CD14-positive monocyte (primary cell): Measurements from ENCODE around the gene KLHL12. TPM values are rescaled to one million over a fixed set of nuclear protein-coding genes. Genes with fewer than 3 reads are reported as not detected.

Experiments used
- DNase-seq, 3 donors: peaks; one replicate each; pipeline ENCODE4 v3.0.0-alpha.2; 2011 to 2022
- H2AFZ ChIP-seq: 2 replicates; pipeline ENCODE4 v1.6.0; 2012; ENCODE audit warnings: mild to moderate bottlenecking, low read depth, low read length, inconsistent platforms; ENCODE audit not compliant: insufficient read depth, poor library complexity, severe bottlenecking
- H3K27ac ChIP-seq, 2 donors: 1 replicate in 1 of 2; 2 replicates in 1 of 2; pipeline ENCODE4 v1.5.1; 2012 to 2013; ENCODE audit warnings: low read length in 2 of 2, control low read depth in 1 of 2, inconsistent platforms in 1 of 2, low read depth in 1 of 2, mild to moderate bottlenecking in 1 of 2
- H3K27me3 ChIP-seq, 2 donors: one replicate each; pipeline versions ENCODE4 v1.6.0 to v1.6.1; 2011 to 2013; ENCODE audit warnings: low read length in 2 of 2; ENCODE audit not compliant: control insufficient read depth in 2 of 2, insufficient read depth in 2 of 2
- H3K36me3 ChIP-seq, 2 donors: replicated peaks in 1 of 2; 1 replicate in 1 of 2; 2 replicates in 1 of 2; pipeline versions ENCODE4 v1.5.1 to v1.6.1; 2012 to 2013; ENCODE audit warnings: low read length in 2 of 2, control low read depth in 1 of 2, inconsistent platforms in 1 of 2, mild to moderate bottlenecking in 1 of 2; ENCODE audit not compliant: insufficient read depth in 2 of 2, control insufficient read depth in 1 of 2
- H3K4me1 ChIP-seq, 2 donors: 1 replicate in 1 of 2; 2 replicates in 1 of 2; pipeline versions ENCODE4 v1.5.1 to v1.6.1; 2012 to 2013; ENCODE audit warnings: low read length in 2 of 2, control low read depth in 1 of 2, inconsistent platforms in 1 of 2, mild to moderate bottlenecking in 1 of 2, moderate library complexity in 1 of 2; ENCODE audit not compliant: insufficient read depth in 2 of 2, control insufficient read depth in 1 of 2
- H3K4me2 ChIP-seq: replicated peaks from 2 replicates; pipeline ENCODE3; 2012; ENCODE audit warnings: low read length, moderate library complexity, mild to moderate bottlenecking; ENCODE audit not compliant: poor library complexity, severe bottlenecking; ENCODE audit errors: extremely low read depth
- H3K4me3 ChIP-seq, 3 experiments: fragments of 200-600 bp in 1 of 3; sonication (generic) in 1 of 3; replicated peaks in 1 of 3; 1 replicate in 2 of 3; 2 replicates in 1 of 3; pipeline ENCODE4 v1.5.1; 2011 to 2013; ENCODE audit warnings: low read length in 3 of 3, mild to moderate bottlenecking in 3 of 3, control low read depth in 2 of 3, low read depth in 2 of 3, inconsistent platforms in 1 of 3, moderate library complexity in 1 of 3
- H3K79me2 ChIP-seq: 2 replicates; pipeline ENCODE4 v1.6.0; 2012; ENCODE audit warnings: mild to moderate bottlenecking, control low read depth, inconsistent platforms, low read length, moderate library complexity; ENCODE audit not compliant: insufficient read depth
- H3K9ac ChIP-seq: 2 replicates; pipeline ENCODE4 v1.6.0; 2017; ENCODE audit warnings: low read length, mild to moderate bottlenecking; ENCODE audit not compliant: insufficient read depth, poor library complexity, severe bottlenecking
- H3K9me3 ChIP-seq, 2 donors: replicated peaks in 1 of 2; 1 replicate in 1 of 2; 2 replicates in 1 of 2; pipeline versions ENCODE4 v1.5.1 to v1.6.1; 2012 to 2013; ENCODE audit warnings: low read length in 2 of 2, control low read depth in 1 of 2; ENCODE audit not compliant: control insufficient read depth in 1 of 2, insufficient read depth in 1 of 2
- H4K20me1 ChIP-seq: 2 replicates; pipeline ENCODE4 v1.6.0; 2012; ENCODE audit warnings: mild to moderate bottlenecking, low read length, control low read depth, moderate library complexity; ENCODE audit not compliant: insufficient read depth
- H3K27ac Mint-ChIP-seq, 7 donors: one replicate each; pipeline ENCODE4 v1.8.0; 2020; ENCODE audit warnings: mild to moderate bottlenecking in 7 of 7, mixed read lengths in 7 of 7, moderate library complexity in 6 of 7, inconsistent platforms in 2 of 7
- H3K27me3 Mint-ChIP-seq, 3 donors: one replicate each; pipeline ENCODE4 v1.8.0; 2021 to 2022; ENCODE audit warnings: low read depth in 3 of 3, mild to moderate bottlenecking in 3 of 3, mixed read lengths in 3 of 3, moderate library complexity in 3 of 3, inconsistent platforms in 1 of 3
- H3K36me3 Mint-ChIP-seq, 2 donors: one replicate each; pipeline ENCODE4 v1.8.0; 2020; ENCODE audit warnings: mixed read lengths in 2 of 2, inconsistent platforms in 1 of 2, mild to moderate bottlenecking in 1 of 2
- H3K4me1 Mint-ChIP-seq: one replicate; pipeline ENCODE4 v1.8.0; 2020; ENCODE audit warnings: mild to moderate bottlenecking, mixed read lengths
- H3K4me3 Mint-ChIP-seq, 2 donors: one replicate each; pipeline ENCODE4 v1.8.0; 2020; ENCODE audit warnings: mild to moderate bottlenecking in 2 of 2, mixed read lengths in 2 of 2, moderate library complexity in 1 of 2
- H3K9me3 Mint-ChIP-seq, 7 donors: one replicate each; pipeline ENCODE4 v1.8.0; 2020 to 2022; ENCODE audit warnings: mixed read lengths in 7 of 7, mild to moderate bottlenecking in 6 of 7, moderate library complexity in 6 of 7, inconsistent platforms in 2 of 7
- WGBS: methylation state at CpG from one replicate; pipeline ENCODE4 v1.1.5; 2013; ENCODE audit warnings: missing lambda C conversion rate; ENCODE audit not compliant: insufficient coverage; 5-methylcytosine and 5-hydroxymethylcytosine counted together
- intact Hi-C, 2 donors: fragments of 100-400 bp; cut with micrococcal nuclease; formaldehyde crosslinking; loops; one replicate each; pipeline versions ENCODE4 v1.15.0 to v1.15.1; 2023
- polyA plus RNA-seq, 3 donors: library from polyadenylated mRNA; depleted of rRNA in 1 of 3; unstranded in 2 of 3; stranded (reverse) in 1 of 3; fragments of 300-500 nt in 2 of 3; fragments of >200 nt in 1 of 3; fragmentation: Illumina TruSeq in 2 of 3; gene quantifications; 1 replicate in 2 of 3; 2 replicates in 1 of 3; pipeline ENCODE4 v1.2.3, GENCODE V29; 2012 to 2021
- TF ChIP-seq, protein P1 (sequence below): fragments of 200-600 bp; IDR thresholded peaks from one replicate; pipeline ENCODE4 v1.8.0; 2022; ENCODE audit warnings: antibody characterized with exemption, mild to moderate bottlenecking

Gene KLHL12
- polyA plus RNA-seq, 3 donors: 20.7 to 36.7 (median 21.9) TPM

GRCh38 chr1:202888221-202888530 lies 38.9 kb downstream of the KLHL12 start:
- Histone ChIP-seq H3K9me3 (no peaks in the 10 kb centered on the region), H4K20me1 (peaks cover 40% of the 10 kb centered on the region), H3K79me2 (peaks cover 53% of the 10 kb centered on the region), H3K4me1 (peaks cover 14 to 30% of the 10 kb centered on the region in 2 donors), H3K4me3 (peak overlapping the region; percentile 91 to 93 (median 93)), H3K27ac (peak overlapping the region; percentile 39 to 96), H3K36me3 (peaks cover 21 to 44% of the 10 kb centered on the region in 2 donors), H3K9ac (peak overlapping the region; percentile 92), H3K4me2 (peak overlapping the region; percentile 97), H3K27me3 (no peaks in the 10 kb centered on the region), H2AFZ (peak overlapping the region; percentile 89)
- Mint-ChIP-seq H3K27me3 (peaks cover 0 to 2% (median 0%) of the 10 kb centered on the region in 3 donors), H3K4me1 (peaks cover 22% of the 10 kb centered on the region), H3K9me3 (no peaks in the 10 kb centered on the region), H3K27ac (peak overlapping the region; percentile 88 to 96 (median 91)), H3K36me3 (peaks cover 25 to 32% of the 10 kb centered on the region in 2 donors), H3K4me3 (peak overlapping the region; percentile 87 to 91)
- WGBS: 1% methylated on average over 7 of the region's 10 CpGs
- TF ChIP-seq, protein P1, sequence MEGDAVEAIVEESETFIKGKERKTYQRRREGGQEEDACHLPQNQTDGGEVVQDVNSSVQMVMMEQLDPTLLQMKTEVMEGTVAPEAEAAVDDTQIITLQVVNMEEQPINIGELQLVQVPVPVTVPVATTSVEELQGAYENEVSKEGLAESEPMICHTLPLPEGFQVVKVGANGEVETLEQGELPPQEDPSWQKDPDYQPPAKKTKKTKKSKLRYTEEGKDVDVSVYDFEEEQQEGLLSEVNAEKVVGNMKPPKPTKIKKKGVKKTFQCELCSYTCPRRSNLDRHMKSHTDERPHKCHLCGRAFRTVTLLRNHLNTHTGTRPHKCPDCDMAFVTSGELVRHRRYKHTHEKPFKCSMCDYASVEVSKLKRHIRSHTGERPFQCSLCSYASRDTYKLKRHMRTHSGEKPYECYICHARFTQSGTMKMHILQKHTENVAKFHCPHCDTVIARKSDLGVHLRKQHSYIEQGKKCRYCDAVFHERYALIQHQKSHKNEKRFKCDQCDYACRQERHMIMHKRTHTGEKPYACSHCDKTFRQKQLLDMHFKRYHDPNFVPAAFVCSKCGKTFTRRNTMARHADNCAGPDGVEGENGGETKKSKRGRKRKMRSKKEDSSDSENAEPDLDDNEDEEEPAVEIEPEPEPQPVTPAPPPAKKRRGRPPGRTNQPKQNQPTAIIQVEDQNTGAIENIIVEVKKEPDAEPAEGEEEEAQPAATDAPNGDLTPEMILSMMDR: no peak
- intact Hi-C loops: loop anchor here in 1 of 2 donors (2.0 to 10.0 kb wide), 3 partner anchors 39 to 543 kb away; partner anchors contain the start of genes KDM5B, KLHL12, PPP1R12B and UBE2T
- DNase-seq: peak in 2 of 3 donors; percentile 15 to 50

DNA sequence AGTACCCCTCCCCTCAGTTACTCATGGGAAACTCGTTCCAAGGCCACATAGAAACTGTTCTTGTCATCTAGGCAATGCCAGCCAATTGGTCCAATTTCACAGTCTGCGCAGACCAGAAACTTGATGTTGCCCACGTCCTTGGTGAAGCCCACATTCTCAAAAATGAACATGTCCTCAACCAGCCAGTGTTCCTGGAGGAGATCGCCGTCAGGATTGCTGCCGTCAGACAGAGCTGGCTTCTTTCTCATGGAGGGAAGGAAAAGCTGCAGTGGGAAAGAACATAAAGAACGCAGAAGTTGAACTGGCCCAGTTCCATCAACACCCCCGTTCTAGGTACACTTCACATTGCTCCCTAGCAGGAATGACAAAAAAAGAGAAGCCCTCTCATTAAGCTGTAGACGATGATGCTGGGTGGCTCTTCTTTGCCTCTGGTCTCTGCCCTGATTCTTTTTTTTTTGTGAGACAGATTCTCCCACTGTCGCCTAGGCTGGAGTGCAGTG lies 46.0 kb downstream of the KLHL12 start:
- intact Hi-C loops: loop anchor here in 1 of 2 donors (10.0 kb wide), 1 partner anchor 536 kb away; the partner anchor contains the start of genes PPP1R12B and UBE2T
- Histone ChIP-seq H3K36me3 (peaks cover 39 to 53% of the 10 kb centered on the region in 2 donors), H4K20me1 (peaks cover 48% of the 10 kb centered on the region), H3K27me3 (no peaks in the 10 kb centered on the region), H3K9me3 (no peaks in the 10 kb centered on the region), H3K9ac (no peak overlapping the region), H3K79me2 (peaks cover 42% of the 10 kb centered on the region), H3K4me1 (no peaks in the 10 kb centered on the region), H2AFZ (no peak overlapping the region), H3K4me2 (no peak overlapping the region), H3K4me3 (no peak overlapping the region), H3K27ac (no peak overlapping the region)
- WGBS: 100% methylated on average over 2 of the region's 10 CpGs
- TF ChIP-seq, protein P1: no peak
- Mint-ChIP-seq H3K4me3 (no peak overlapping the region), H3K9me3 (no peaks in the 10 kb centered on the region), H3K4me1 (no peaks in the 10 kb centered on the region), H3K27me3 (no peaks in the 10 kb centered on the region), H3K36me3 (peaks cover 44 to 51% of the 10 kb centered on the region in 2 donors), H3K27ac (no peak overlapping the region)
- DNase-seq: no peak
